ENCODE data around the gene HSPA12B. TPM values are rescaled to one million over a fixed set of nuclear protein-coding genes. Genes with fewer than 3 reads are reported as not detected.

Gene HSPA12B
- polyA plus RNA-seq, 1 experiment: 0.02 TPM

DNA sequence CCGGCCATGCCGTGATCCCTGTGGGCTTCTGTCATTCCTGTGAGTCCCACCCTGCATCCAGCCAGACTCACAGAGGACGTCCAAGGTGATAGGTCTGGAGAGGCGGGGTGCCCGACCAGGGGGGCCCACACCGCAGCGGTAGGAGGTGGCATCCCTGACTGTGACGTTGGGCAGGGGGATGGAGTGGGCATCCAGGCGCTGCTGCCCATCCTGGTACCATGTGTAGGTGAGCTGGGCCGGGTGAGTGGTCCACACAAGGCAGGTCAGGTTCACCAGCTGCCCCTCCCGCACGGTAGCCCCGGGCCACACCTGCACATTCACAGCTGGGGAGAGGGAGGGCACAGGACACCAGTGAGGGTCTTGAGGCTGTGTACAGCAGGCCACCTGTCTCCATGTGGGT lies 39.1 kb upstream of the HSPA12B start:
- TF ChIP-seq, protein P1, sequence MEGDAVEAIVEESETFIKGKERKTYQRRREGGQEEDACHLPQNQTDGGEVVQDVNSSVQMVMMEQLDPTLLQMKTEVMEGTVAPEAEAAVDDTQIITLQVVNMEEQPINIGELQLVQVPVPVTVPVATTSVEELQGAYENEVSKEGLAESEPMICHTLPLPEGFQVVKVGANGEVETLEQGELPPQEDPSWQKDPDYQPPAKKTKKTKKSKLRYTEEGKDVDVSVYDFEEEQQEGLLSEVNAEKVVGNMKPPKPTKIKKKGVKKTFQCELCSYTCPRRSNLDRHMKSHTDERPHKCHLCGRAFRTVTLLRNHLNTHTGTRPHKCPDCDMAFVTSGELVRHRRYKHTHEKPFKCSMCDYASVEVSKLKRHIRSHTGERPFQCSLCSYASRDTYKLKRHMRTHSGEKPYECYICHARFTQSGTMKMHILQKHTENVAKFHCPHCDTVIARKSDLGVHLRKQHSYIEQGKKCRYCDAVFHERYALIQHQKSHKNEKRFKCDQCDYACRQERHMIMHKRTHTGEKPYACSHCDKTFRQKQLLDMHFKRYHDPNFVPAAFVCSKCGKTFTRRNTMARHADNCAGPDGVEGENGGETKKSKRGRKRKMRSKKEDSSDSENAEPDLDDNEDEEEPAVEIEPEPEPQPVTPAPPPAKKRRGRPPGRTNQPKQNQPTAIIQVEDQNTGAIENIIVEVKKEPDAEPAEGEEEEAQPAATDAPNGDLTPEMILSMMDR (IDR thresholded peaks at IDR 0.05; ENCODE audit: insufficient read depth, low read depth, low read length): no peak
- Histone ChIP-seq H3K4me3 (ENCODE audit: low read depth, low read length) (no peak overlapping the region), H3K27me3 (ENCODE audit: control insufficient read depth, insufficient read depth, low read length) (0 out of 2 replicates have a peak, but pooled peaks cover 2% of the 10 kb centered on the region), H3K36me3 (ENCODE audit: control insufficient read depth, insufficient read depth, low read length) (no peaks in the 10 kb centered on the region)
- POLR2A ChIA-PET: no interaction called here
- CTCF ChIA-PET: interaction anchor here (4.8 kb wide), 1 partner anchor 17 kb away, joined by 34 read pairs; no protein-coding TSS in a partner anchor
- DNase-seq (ENCODE audit: low read depth): no peak

DNA sequence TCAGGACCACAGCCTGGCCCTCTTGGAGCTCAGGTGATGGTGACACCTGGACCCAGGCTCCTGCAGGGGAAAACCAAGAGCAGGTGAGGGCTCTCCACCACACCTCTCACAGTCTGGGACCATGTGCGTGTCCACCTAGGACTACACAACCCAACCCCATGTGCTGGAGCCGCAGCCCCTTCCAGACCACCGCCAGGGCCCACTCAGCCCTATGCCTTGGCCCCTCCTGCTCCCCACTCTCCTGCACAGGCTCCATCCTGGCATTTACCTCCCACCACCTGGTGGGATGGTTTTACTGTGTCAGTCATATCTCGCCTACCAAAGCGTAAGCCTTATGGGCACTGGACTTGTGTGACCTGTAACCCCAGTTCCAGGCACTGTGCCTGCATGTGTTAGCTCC lies 37.6 kb upstream of the HSPA12B start:
- TF ChIP-seq, protein P1 (IDR thresholded peaks at IDR 0.05; ENCODE audit: insufficient read depth, low read depth, low read length): no peak
- no peaks in the 10 kb centered on the region for H3K36me3 ChIP-seq (ENCODE audit: control insufficient read depth, insufficient read depth, low read length)
- no peak overlapping the region for H3K4me3 ChIP-seq (ENCODE audit: low read depth, low read length)
- no peak for DNase-seq (ENCODE audit: low read depth)
- ChIA-PET POLR2A (no interaction called here), CTCF (interaction anchor here (0.8 to 5.2 kb wide), 6 partner anchors 8 to 21 kb away, joined by 3 to 34 read pairs (median 14); partner anchors contain the start of gene ADAM33)
- H3K27me3 ChIP-seq (ENCODE audit: control insufficient read depth, insufficient read depth, low read length): peaks cover 2% of the 10 kb centered on the region; the same call in 1 of the 2 replicates

DNA sequence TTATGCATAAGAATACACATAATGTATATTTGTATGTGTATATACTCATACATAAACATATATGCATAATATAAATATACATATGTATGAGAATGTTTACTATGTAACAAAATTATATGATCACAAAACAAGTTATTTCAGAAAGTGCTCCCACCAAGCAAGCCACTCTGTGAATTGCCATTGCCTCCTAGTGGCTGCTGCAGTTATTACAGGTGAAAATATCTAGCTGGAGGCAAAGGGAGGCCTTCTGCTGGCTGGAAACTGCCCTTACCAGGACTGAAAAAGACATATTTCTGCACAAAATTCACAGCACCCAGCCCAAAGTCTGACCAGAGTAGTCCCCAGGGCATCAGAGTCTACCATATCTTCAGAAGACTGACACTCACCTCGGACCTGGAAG lies 36.3 kb upstream of the HSPA12B start:
- TF ChIP-seq, protein P1 (IDR thresholded peaks at IDR 0.05; ENCODE audit: insufficient read depth, low read depth, low read length): peak; percentile 57
- POLR2A ChIA-PET: interaction anchor here (0.5 kb wide), 1 partner anchor 14 kb away, joined by 4 read pairs; no protein-coding TSS in a partner anchor
- CTCF ChIA-PET: interaction anchor here (0.7 to 5.2 kb wide), 6 partner anchors 10 to 328 kb away, joined by 3 to 45 read pairs (median 14); partner anchors contain the start of gene SIGLEC1
- peaks cover 2% of the 10 kb centered on the region; the same call in 1 of the 2 replicates for H3K27me3 ChIP-seq (ENCODE audit: control insufficient read depth, insufficient read depth, low read length)
- H3K36me3 ChIP-seq (ENCODE audit: control insufficient read depth, insufficient read depth, low read length): no peaks in the 10 kb centered on the region
- DNase-seq (ENCODE audit: low read depth): no peak
- H3K4me3 ChIP-seq (ENCODE audit: low read depth, low read length): no peak overlapping the region

DNA sequence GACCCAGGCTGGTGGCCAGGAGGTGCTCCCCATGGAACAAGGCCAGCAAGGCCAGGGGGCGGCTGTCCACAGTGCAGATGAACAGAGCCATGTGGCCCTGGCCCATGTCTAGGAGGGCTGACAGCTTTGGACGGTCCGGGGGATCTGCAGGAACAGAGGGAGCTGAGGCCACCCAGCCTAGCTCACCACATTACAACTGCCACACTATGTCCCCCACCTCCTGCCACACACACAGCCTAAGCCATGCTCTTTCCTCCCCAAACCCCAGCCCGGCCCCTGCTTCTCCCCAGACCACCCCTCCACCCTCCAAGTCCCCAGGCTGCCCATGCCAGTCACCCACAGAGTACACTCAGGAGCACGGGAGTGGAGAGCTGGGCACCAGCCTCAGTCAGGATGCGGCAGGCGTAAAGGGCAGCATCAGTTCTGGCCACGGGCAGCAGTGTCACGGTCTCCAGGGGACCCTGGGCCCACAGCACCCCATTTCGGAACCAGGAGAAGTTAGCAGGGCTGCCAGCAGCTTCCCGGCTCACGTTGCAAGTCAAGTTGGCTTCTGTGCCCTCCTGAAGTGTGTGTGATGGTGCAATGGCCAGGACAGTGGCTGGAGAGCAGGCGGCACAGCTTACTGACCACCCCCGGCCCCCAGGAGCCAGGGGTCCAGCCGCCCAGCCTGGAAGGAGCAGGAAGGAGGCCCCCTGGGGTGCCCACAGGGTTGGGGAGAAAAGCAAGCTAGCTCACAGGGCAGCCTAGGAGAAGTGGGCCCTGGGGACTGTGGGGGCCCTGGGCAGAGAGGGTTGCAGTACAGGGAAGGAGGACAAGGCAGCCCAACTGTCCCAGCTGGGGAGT lies 35.5 kb upstream of the HSPA12B start:
- ChIA-PET POLR2A (interaction anchor here (0.5 kb wide), 1 partner anchor 15 kb away, joined by 4 read pairs; no protein-coding TSS in a partner anchor), CTCF (interaction anchor here (1.4 to 5.2 kb wide), 8 partner anchors 9 to 134 kb away, joined by 4 to 45 read pairs (median 14); partner anchors contain the start of gene SIGLEC1)
- TF ChIP-seq, protein P1 (IDR thresholded peaks at IDR 0.05; ENCODE audit: insufficient read depth, low read depth, low read length): no peak
- Histone ChIP-seq H3K36me3 (ENCODE audit: control insufficient read depth, insufficient read depth, low read length) (no peaks in the 10 kb centered on the region), H3K27me3 (ENCODE audit: control insufficient read depth, insufficient read depth, low read length) (peaks cover 2% of the 10 kb centered on the region; the same call in 1 of the 2 replicates), H3K4me3 (ENCODE audit: low read depth, low read length) (no peak overlapping the region)
- DNase-seq (ENCODE audit: low read depth): no peak
